ENCODE data around the gene ANKRD24. TPM values are rescaled to one million over a fixed set of nuclear protein-coding genes. Genes with fewer than 3 reads are reported as not detected.

Gene ANKRD24
- polyA plus RNA-seq, 1 donor from 2014 or later: 2.8 TPM

DNA sequence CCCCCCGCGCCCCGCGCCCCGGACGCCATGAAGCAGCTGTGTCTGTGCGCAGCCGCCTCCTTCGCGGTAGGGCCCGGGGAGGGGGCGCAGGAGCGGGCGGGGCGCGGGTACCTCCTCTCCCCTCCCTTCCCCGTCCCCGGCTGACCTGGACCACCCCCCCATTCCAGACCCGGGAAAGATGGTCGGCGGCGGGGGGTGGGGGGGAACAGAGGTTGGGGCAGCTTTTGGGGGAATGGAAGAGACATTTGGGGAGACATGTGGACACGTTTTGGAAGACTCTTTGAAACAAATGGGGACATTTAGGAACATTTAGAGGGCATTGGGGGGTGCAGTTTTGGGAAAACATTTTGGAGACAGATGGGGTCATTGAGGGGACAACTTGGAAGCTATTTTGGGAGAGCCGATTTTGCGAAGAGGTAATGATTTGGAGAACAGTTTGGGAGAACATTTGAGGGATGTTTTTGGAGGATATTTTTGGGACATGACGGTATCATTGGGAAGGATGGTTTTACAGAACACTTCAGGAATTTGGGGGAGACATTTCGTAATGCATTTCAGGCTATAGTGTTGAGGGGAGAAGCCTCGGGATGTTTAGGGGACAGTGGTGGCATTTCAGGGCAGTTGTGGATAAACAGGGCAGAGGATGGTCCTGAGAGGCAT, 16.1 kb downstream of the ANKRD24 start:
- Histone ChIP-seq H4K20me1 (ENCODE audit: insufficient read depth) (no peaks in the 10 kb centered on the region), H3K36me3 (ENCODE audit: insufficient read depth, low read length) (no peaks in the 10 kb centered on the region), H3K79me2 (replicated peaks; ENCODE audit: insufficient read depth, low read length) (no peaks in the 10 kb centered on the region), H3K9me3 (ENCODE audit: low read length) (no peaks in the 10 kb centered on the region), H3K27ac (ENCODE audit: low read length) (no peak overlapping the region), H3F3A (ENCODE audit: insufficient read depth, low read length, poor library complexity, severe bottlenecking) (no peaks in the 10 kb centered on the region), H2AFZ (ENCODE audit: low read depth, low read length) (no peak overlapping the region), H3K27me3 (ENCODE audit: insufficient read depth, low read depth, low read length) (peaks cover 38% of the 10 kb centered on the region), H3K9ac (ENCODE audit: low read length) (peak overlapping the region; percentile 31), H3K4me2 (ENCODE audit: low read length) (no peak overlapping the region), H3K9me2 (ENCODE audit: insufficient read depth, low read length) (no peaks in the 10 kb centered on the region), H3K4me3 (ENCODE audit: low read length) (peak overlapping the region; percentile 67)
- TF ChIP-seq EZH2 (IDR thresholded peaks at IDR 0.05; ENCODE audit: borderline replicate concordance, insufficient read depth, low read length, poor library complexity, severe bottlenecking) (no peak), MXI1 (conservative IDR thresholded peaks at IDR 0.05; ENCODE audit: poor library complexity, severe bottlenecking) (no peak), RAD21 (conservative IDR thresholded peaks at IDR 0.05) (no peak), POLR2AphosphoS5 (IDR thresholded peaks at IDR 0.05) (no peak), TAF1 (IDR thresholded peaks at IDR 0.05; ENCODE audit: low read depth) (no peak), SMC3 (conservative IDR thresholded peaks at IDR 0.05; ENCODE audit: poor library complexity) (no peak), EP300 (conservative IDR thresholded peaks at IDR 0.05; ENCODE audit: poor library complexity, severe bottlenecking) (no peak)
- TF ChIP-seq, protein P1, sequence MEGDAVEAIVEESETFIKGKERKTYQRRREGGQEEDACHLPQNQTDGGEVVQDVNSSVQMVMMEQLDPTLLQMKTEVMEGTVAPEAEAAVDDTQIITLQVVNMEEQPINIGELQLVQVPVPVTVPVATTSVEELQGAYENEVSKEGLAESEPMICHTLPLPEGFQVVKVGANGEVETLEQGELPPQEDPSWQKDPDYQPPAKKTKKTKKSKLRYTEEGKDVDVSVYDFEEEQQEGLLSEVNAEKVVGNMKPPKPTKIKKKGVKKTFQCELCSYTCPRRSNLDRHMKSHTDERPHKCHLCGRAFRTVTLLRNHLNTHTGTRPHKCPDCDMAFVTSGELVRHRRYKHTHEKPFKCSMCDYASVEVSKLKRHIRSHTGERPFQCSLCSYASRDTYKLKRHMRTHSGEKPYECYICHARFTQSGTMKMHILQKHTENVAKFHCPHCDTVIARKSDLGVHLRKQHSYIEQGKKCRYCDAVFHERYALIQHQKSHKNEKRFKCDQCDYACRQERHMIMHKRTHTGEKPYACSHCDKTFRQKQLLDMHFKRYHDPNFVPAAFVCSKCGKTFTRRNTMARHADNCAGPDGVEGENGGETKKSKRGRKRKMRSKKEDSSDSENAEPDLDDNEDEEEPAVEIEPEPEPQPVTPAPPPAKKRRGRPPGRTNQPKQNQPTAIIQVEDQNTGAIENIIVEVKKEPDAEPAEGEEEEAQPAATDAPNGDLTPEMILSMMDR (IDR thresholded peaks at IDR 0.05; ENCODE audit: poor library complexity, severe bottlenecking): no peak
- TF ChIP-seq, protein P2, sequence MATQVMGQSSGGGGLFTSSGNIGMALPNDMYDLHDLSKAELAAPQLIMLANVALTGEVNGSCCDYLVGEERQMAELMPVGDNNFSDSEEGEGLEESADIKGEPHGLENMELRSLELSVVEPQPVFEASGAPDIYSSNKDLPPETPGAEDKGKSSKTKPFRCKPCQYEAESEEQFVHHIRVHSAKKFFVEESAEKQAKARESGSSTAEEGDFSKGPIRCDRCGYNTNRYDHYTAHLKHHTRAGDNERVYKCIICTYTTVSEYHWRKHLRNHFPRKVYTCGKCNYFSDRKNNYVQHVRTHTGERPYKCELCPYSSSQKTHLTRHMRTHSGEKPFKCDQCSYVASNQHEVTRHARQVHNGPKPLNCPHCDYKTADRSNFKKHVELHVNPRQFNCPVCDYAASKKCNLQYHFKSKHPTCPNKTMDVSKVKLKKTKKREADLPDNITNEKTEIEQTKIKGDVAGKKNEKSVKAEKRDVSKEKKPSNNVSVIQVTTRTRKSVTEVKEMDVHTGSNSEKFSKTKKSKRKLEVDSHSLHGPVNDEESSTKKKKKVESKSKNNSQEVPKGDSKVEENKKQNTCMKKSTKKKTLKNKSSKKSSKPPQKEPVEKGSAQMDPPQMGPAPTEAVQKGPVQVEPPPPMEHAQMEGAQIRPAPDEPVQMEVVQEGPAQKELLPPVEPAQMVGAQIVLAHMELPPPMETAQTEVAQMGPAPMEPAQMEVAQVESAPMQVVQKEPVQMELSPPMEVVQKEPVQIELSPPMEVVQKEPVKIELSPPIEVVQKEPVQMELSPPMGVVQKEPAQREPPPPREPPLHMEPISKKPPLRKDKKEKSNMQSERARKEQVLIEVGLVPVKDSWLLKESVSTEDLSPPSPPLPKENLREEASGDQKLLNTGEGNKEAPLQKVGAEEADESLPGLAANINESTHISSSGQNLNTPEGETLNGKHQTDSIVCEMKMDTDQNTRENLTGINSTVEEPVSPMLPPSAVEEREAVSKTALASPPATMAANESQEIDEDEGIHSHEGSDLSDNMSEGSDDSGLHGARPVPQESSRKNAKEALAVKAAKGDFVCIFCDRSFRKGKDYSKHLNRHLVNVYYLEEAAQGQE (IDR thresholded peaks at IDR 0.05; ENCODE audit: borderline replicate concordance): no peak

DNA sequence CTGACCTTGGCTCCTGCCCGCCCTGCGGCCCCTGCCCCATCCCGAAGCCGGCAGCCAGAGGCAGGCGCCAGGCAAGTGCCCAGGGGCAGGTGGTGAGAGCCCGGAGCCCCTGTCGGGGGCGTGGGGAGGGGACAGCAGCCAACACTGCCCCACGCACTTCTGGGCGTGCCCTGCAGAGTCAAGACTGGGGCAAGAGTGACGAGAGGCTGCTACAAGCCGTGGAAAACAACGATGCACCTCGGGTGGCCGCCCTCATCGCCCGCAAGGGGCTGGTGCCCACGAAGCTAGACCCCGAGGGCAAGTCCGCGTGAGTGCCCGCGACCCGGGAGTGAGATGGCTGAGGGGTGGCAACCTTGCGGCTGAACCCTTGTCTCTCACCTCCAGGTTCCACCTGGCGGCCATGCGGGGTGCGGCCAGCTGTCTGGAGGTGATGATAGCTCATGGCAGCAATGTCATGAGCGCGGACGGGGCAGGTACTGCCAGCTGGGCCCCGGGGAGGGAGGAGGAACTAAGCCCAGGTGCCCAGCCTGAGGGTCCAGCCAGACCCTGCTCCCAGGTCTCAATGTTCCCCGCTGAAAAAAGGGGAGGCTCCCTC, 17.3 kb downstream of the ANKRD24 start:
- H3K4me2 ChIP-seq (ENCODE audit: low read length): no peak overlapping the region
- H3K27me3 ChIP-seq (ENCODE audit: insufficient read depth, low read depth, low read length): peaks cover 38% of the 10 kb centered on the region
- TF ChIP-seq, protein P1 (IDR thresholded peaks at IDR 0.05; ENCODE audit: poor library complexity, severe bottlenecking): no peak
- no peak for TF ChIP-seq EZH2 (IDR thresholded peaks at IDR 0.05; ENCODE audit: borderline replicate concordance, insufficient read depth, low read length, poor library complexity, severe bottlenecking)
- TF ChIP-seq POLR2AphosphoS5 (IDR thresholded peaks at IDR 0.05): no peak
- no peak for TF ChIP-seq RAD21 (conservative IDR thresholded peaks at IDR 0.05)
- TF ChIP-seq SMC3 (conservative IDR thresholded peaks at IDR 0.05; ENCODE audit: poor library complexity): no peak
- no peak for TF ChIP-seq EP300 (conservative IDR thresholded peaks at IDR 0.05; ENCODE audit: poor library complexity, severe bottlenecking)
- TF ChIP-seq, protein P2 (IDR thresholded peaks at IDR 0.05; ENCODE audit: borderline replicate concordance): no peak
- TF ChIP-seq TAF1 (IDR thresholded peaks at IDR 0.05; ENCODE audit: low read depth): no peak
- no peak for TF ChIP-seq MXI1 (conservative IDR thresholded peaks at IDR 0.05; ENCODE audit: poor library complexity, severe bottlenecking)
- no peaks in the 10 kb centered on the region for H3K9me3 ChIP-seq (ENCODE audit: low read length)
- H3K36me3 ChIP-seq (ENCODE audit: insufficient read depth, low read length): no peaks in the 10 kb centered on the region
- no peak overlapping the region for H2AFZ ChIP-seq (ENCODE audit: low read depth, low read length)
- H3K27ac ChIP-seq (ENCODE audit: low read length): no peak overlapping the region
- no peaks in the 10 kb centered on the region for H3K9me2 ChIP-seq (ENCODE audit: insufficient read depth, low read length)
- H3K4me3 ChIP-seq (ENCODE audit: low read length): no peak overlapping the region
- no peaks in the 10 kb centered on the region for H3K79me2 ChIP-seq (replicated peaks; ENCODE audit: insufficient read depth, low read length)
- no peaks in the 10 kb centered on the region for H3F3A ChIP-seq (ENCODE audit: insufficient read depth, low read length, poor library complexity, severe bottlenecking)
- no peak overlapping the region for H3K9ac ChIP-seq (ENCODE audit: low read length)
- H4K20me1 ChIP-seq (ENCODE audit: insufficient read depth): no peaks in the 10 kb centered on the region
